CD4-positive, alpha-beta T cell treated with Interleukin-17A for 4 hours (primary cell): ENCODE data around the gene THAP7.
"Not testable (repeated sequence)": the region's sequence is repeated elsewhere in the genome, so short reads cannot be mapped to it uniquely, and the experiment has no call there.

ENCODE experiments used
- DNase-seq: peaks from one replicate; pipeline ENCODE4 v3.0.0-alpha.2; 2020; ENCODE audit warnings: mixed read lengths

The THAP7 gene, protein sequence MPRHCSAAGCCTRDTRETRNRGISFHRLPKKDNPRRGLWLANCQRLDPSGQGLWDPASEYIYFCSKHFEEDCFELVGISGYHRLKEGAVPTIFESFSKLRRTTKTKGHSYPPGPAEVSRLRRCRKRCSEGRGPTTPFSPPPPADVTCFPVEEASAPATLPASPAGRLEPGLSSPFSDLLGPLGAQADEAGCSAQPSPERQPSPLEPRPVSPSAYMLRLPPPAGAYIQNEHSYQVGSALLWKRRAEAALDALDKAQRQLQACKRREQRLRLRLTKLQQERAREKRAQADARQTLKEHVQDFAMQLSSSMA

DNA sequence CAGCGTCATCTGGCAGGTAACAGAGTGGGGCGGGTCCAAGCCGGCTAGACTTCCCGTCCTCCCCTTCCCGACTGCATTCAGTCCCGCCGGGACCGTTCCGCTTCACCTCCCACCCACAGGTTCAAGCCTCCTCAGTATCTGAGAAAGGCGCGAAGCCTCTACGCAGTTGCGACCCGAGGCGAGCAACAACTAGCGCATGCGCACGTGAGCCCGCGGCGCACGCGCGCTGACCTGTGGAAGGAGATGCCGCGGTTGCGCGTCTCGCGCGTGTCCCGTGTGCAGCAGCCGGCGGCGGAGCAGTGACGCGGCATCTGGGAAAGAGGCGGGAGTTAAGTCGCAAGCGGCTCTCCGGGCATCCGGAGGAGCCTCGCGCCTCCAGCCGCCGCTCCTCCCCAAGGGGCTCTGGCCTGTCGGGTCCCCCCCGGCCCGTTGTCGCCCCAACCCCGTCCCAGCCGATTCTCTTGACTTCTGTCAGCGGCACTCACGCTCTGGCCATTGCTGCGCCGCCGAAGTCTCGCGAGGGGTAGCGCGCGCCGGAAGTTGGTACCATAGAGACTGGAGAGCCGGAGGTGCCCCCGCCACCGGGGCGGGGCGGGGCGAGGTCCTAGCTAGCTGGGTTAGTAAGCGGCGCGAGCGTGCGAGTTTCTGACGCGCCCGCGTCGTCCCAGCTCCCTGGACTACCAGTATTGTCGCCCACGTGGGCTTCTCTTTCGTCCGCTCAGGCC, at the start of gene THAP7:
Gene THAP7, minus strand, starts transcription at position 518 of the 725 bp plus-strand sequence. Its CDS starts 207 bp downstream, at position 311.
- DNase-seq, result peak; percentile 98

DNA sequence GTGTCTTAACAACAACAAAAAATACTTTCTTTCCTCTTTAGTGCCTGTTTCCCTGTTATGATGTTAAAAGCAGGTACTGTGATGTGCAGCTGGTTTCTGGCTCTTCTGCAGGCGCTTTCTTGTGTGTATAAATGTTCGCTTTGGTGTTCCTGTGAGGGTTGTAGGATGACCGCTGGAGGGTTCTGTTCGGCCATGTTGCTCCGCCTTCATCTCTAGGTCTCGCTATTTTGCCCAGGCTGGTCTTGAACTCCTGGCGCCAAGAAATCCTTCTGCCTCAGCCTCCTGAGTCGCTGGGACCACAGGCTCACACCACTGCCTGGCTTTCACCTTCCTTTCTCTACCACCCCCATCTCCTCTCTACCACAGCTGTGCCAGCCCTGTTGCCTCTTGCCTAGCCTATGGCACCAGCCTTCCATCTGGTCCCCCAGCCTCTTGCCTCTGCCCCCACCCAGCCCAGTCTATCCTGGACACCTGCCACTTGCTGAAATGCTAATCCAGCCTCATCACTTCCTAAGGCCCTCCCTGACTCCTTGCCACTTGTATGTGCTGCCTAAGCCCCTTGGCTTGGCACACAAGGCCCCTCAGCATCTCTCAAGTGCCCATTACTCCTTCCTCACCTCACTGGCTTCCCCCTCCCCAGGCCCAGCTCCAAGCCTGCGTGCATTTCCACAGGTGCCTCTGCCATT, 49.4 kb upstream of the THAP7 start:
- DNase-seq, result no peak

DNA sequence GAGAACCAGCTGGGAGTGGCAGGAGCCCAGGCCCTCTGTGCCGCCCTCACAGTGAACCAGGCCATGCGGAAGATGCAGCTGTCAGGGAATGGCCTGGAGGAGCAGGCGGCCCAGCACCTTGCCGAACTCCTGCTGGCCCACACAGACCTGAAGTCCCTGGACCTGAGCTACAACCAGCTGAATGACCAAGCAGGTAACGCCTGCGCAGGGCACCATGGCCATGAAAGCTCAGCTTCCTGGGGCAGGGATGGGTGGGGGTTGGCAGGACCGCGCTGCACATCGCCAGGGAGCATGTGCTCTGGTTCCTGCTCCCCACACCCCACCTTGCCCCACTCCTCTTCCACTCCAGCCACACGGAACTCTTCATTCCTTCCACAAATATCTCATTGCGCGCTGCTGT, 47.0 kb upstream of the THAP7 start:
- DNase-seq, result not testable (repeated sequence)

DNA sequence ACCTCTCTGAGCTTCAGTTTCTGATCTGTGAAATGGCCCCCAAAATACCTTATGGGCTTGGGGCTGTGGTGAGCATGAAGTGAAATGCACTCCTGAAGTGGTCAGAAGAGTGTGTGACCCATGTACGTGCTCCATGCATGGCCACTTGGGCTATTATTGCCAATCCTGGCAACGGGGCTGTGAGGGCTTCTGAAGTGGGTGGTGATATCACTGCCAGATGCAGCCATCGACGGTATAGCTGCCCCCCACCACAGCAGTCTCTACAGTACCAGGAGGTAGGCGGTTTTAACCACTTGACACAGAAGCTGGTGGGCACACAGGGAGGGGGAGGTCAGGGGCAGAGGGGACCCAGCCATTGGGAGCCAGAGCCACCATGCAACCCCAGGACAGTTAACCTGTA, 46.5 kb upstream of the THAP7 start:
- not testable (repeated sequence) for DNase-seq

DNA sequence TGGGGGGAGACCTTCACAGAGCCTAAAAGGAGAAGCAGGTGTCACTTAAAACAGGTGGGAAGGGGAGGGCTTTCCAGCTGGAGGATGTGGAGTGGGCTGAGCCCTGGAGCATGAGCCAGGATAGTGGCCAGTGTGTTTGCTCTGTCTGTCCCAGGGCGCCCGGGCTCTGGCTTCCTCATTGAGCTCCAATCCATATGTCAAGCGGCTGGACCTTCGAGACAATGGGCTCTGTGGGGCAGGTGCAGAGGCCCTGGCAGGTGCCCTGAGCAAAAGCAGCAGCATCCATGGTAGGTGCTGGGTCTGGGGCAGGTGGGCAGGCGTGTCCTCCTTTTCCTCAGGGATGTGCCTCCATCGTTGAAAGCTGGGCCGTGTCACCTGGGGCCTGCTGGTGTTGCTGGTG, 45.8 kb upstream of the THAP7 start:
- DNase-seq, result no peak

DNA sequence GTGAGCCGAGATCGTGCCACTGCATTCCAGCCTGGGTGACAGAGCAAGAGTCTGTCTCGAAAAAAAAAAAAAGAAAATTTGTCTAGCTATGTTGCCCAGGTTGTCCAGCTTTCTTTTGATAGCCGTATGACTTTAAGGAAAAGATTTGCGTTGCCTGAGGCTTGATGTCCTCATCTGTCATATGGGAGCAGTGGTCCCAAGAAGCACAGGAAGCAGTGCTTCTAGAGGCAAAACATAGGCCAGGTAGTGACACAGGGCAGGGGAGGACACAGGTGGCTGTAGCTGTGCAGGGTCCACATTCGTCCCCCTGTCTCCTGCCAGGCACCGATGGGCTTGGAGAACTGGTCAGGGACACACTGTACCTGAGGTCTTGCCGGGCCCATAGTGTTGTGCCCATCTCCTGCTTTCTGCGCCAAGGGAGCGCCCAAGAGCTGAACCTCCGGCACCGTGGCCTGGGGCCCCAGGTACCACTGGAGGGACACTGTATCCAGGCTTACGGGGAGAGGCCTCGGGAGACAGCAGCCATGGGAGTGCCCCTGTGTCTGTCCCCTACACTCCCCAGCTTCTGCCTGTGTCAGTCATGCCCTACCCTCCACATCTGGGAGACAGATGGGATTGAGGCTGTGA, 45.2 kb upstream of the THAP7 start:
- no peak for DNase-seq

DNA sequence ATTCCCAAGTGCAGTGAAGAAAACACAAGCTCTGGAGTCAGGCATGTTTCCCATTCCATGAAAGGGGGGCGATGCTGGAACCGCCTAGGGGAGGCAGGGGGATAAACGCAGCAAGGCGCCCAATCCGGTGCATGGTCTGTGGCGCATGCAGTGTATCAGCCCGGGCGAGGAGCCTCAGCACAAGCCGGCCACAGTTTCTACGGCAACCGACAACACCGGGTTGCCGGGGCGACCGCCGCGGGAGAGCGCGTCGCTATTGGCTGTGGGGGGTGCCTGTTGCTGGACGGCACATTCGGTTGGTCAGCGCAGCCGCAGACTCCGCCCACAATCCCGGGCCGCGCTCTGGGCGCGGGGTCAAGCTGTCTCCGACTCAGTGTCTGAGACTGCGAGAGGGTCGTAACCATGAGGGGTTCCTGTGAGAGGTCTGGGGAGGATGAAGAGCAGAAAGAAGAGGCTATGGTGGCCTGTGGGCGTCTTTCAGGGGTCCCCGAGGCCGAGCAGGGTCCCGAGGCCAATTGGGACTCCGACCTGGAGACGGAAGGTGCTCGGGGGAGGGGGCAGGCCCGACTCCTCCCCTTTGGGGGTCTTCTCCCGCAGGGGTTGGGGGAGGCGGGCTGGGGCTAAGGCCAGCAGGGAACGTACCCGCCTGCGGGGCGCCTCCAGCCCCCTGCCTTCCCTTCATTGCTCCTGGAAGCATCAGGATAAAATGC, 43.8 kb upstream of the THAP7 start, which contains the start of gene LRRC74B:
Gene LRRC74B, plus strand, starts transcription at position 362 of the 710 bp plus-strand sequence. Its CDS starts 41 bp downstream, at position 403.
- peak; percentile 74 for DNase-seq

DNA sequence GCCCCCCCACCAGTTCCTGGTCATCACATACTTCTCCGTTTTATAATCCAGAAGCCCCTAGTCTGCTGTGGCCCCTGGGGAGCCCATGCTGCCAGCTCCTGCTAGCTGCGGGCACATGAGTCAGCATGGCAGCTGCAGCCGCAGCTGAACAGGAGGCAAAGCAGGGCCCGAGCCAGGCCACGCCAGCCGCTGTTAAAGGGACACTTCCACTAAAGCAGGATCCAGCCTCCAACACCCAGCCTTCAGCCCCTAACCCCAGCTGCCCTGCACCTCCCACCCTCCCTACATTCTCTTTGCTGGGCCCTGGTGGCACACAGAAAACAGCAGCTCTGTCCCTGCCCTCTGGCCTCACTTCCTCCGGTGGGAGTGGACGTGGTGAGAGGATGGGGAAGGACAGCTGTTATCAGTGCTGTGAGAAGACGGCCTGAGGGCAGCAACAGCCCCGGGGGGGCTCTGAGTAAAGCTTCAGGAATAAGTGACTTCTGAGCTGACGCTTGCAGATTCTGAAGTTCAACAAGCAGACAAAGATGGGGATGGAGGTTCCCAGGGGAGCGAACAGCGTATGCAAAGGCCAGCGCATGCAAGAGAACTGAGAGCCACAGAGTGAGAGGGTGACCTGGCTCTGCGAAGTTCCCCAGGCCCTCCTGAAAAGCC, 43.1 kb upstream of the THAP7 start:
- DNase-seq, result no peak

DNA sequence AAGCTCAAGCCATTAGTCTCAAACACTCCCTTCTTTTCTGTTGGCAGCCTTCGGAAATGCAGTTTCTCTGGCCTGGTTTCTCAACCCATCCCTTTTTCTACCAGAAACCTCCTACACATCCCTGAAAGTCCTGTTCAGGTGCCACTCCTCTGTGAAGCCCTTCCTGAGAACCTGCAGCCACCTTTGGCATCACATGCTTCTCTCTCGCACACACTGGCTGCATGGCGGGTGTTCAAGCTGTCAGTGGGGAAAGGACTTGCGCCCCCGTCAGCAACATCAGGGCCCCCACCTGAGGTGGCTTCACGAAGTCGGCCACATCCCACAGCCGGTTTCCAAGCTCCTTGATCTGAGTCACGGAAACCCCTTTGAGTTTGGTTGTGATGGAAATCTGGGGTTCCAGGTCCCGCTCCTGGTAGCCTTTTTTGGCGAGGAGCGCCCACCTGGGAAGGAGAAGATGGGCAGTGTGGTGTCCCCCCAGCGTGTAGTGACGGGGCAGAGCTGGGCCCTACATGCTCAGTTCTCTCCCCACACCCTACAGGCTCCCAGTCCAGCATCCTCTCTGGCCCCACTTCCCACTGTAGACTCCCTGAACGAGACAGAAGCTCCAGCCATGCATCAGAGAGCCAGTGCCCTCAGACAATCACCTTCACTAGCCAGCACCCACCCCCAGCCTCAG, 42.1 kb upstream of the THAP7 start:
- no peak for DNase-seq

DNA sequence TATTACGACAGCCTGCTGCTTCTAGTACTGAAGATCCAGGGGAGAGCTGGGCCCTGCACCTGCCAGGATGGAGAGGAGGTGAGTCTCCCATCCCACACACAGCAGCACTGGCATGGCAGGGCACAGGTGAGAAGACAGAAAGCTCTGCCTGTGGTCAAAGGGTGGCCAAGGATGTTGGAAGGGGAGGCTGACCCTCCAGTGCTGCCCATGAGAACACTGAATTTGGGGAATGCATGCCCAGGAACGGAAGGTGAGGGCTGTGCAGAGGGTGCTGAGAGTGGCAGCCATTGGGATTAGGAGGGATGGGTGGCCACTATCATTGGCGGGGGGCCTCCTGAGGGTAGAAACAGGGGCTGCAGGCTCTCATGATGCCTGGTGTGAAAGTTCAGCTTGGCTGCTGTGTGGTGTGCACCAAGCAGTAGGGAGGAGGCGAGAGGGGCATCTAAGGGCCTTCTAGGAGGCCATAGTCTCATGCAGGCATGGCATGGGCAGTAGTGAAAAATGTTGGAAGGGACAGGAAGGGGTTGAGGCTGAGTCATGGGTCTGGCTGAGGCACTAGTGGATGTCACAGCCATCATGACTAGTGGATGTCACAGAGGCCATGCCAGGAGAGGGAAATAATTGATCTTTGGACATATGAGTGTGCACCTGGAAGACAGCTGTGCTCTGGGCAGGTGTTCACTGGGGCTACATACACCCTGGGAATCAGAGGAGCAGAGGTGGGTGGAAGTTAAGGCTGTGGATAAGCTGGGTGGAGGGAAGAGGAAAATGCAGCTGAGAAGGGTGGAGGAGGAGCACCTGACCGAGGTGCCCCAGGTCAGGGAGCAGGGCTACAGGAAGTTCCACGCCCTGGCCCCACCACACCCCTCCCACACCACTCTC, 41.3 kb upstream of the THAP7 start:
- DNase-seq, result no peak

DNA sequence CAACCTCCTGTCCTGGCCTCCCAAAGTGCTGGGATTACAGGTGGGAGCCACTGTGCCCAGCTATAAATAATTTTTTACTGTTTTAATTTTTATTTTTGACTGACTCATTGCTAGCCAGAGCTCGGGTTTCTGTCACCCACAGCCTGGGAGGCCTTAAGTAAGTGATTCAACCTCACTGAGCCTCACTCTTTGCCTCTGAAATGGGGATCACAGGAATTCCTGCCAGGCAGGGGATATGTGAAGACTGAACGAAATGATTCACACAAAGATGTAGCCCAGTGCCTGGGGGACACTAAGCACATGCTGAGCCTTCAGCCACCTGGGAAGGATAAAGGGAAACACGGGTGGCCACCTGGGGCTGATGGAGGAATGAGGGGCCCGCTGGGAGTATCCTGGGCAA, 40.0 kb upstream of the THAP7 start:
- DNase-seq, result no peak

DNA sequence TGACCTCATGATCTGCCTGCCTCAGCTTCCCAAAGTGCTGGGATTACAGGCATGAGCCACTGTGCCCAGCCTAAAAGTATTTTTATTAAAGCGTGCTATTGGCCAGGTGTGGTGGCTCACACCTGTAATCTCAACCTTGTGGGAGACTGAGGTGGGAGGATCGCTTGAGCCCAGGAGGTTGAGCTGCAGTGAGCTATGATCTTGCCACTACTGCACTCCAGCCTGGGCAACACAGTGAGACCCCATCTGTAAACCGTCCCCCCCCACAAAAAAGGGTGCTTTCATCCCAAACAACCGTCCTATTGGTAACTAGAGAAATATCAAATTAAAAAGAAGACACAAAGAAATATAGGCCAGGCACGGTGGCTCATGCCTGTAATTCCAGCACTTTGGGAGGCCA, 37.2 kb upstream of the THAP7 start:
- DNase-seq, result not testable (repeated sequence)

DNA sequence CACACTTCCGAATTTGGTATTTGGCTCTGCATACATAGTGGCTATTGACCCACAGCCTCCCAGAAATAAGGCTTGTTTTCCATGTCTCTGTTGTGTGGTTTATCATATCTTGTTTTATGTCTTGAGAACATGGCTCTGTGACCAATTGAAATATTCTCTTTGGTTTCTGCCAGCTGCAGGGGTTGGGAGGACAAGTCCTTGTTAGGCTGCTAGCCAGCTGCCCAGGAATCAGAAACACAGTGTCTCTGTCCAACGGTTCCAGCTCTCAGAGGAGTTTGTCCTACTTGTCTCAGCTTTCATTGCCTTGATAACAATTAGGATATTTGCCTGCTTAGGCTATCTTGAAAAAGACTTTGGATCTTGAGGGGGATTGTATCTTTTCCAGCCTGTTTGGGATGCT, 36.5 kb upstream of the THAP7 start:
- no peak for DNase-seq

DNA sequence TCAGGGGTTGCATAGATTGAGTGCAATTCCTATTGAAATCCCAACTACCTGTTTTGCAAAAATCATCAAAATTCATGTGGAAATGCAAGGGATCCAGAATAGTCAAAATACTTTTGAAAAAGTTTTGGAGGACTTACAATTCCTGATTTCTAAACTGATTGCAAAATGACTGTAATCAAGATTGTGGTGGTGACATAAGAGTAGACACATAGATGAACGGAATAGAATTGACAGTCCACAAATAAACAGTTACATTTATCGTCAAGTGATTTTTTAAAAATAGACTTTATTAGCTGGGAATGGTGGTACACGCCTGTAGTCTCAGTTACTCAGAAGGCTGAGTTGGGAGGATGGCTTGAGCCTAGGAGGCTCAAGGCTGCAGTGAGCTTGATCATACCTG, 33.1 kb upstream of the THAP7 start:
- DNase-seq, result no peak

DNA sequence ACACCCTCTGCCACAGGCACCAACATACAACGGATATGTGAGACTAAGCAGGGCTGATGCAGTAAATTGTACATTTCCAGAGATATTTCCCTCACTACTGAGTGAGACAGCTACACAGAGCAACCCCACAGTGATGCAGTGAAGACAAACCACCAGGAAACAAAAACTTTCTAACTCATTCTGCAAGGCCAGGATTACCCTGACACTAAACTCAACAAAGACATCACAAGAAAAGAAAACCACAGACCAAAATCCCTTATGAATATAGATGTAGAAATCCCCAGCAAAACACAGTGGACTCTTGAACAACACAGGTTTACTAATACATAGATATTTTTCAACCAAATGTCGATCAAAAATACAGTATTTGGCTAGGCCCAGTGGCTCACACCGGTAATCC, 32.0 kb upstream of the THAP7 start:
- DNase-seq, result no peak

DNA sequence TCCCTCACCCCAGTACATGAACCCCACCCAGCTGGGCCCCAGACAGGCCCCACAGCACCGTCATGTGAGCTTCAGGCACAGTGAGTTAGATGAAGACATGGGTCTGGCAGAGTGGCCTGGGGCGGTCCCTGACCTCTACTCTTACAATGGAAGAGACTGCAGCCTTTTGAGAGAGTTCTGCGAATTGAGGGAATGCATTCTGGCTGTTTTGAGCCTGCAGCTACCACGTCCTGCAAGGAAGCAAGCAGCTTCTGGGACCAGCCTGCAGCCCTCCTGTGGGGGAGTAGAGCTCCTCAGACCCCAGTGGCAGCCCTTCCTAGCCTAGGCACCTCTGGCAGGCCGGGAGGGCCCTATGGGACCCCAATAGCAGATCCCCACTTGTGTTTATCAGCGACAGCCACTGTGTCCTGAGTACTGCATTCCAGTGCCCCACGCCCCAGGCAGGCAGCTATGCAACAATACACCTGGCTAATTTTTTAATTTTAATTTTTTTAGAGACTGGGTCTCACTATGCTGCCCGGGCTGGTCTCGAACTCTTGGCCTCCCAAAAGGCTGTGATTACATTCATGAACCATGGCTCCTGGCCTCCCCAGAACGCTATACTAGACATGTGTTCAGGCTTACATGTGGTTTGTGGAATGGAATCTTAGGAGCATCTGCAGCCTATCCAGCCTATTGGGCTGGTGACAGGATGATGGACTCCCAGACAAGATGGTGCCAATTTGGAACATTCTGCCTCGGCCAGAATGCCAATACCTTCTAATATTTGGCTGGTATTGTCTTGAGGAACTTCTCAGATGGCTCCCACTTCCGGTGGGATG, 31.2 kb upstream of the THAP7 start:
- DNase-seq, result no peak

DNA sequence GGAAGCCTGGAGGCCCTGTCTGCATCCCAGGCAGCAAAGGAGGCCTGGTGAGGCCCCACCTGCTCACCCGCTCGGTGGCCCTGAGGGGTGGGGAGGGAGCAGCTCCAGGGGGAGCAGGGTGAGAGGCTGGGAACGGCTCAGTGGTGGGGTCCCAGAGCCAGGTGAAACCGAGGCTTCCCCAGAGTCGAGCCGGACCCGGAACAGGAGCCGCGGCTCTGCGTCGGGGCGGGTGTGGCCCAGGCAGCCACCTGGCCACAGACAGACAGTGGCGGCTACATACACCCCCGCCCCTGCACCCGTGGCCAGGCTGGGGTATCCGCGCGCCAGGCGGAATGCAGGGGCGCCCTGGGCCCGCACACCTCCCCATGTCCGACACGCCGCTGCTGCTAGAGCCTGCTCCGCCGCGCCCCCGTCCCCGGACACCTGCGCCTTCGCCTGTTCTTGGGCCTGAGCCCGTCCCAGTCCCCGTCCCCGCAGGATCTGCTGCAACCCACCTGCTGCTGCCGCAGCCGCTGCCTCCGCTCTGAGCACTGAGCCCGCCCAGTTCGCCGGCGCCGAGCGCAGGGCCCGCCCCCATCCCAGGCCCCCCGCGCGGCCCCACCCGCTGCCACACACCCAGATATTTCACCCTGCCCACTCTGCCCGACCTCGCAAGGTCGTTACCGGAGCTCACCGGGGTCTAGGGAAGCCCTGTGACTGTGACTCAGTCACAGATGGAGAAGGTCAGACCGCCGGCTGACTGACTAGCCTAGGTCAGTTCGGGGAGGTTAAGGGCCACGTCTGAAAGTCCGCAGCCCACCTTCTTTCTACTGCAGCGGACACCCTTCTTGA, 30.3 kb upstream of the THAP7 start, which contains the start of gene SLC7A4:
Gene SLC7A4, minus strand, starts transcription at position 525 of the 831 bp plus-strand sequence. CDS start 749 bp downstream, outside the sequence.
- no peak for DNase-seq

DNA sequence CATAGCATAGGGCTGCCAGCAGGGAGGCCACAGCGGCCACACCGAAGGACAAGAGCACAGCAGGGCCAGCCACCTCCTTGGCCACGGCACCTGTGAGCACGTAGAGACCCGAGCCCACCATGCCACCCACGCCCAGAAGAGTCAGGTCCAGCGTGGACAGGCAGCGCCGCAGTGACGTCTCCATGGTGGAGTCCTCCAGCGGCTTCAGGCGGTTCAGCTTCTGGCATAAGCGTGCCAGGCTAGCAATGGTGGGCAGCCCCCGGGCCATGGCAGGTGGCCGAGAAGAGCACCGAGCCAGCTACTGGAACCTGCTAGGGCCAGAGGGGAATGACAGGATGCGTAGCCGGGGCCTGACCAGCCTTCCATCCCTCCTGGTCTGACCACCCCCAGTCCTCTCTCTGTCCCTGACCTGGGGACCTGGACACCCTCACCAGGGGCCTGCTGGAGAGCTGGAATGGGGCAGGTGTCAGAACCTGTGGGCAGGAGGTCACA, 29.7 kb upstream of the THAP7 start:
- no peak for DNase-seq
